ENCODE measurements around the gene PCOLCE2. TPM values are rescaled to one million over a fixed set of nuclear protein-coding genes. Genes with fewer than 3 reads are reported as not detected.

Gene PCOLCE2
- total RNA-seq, 6 experiments from 2014 or later: 0.74 to 17.3 (median 14.6) TPM

DNA sequence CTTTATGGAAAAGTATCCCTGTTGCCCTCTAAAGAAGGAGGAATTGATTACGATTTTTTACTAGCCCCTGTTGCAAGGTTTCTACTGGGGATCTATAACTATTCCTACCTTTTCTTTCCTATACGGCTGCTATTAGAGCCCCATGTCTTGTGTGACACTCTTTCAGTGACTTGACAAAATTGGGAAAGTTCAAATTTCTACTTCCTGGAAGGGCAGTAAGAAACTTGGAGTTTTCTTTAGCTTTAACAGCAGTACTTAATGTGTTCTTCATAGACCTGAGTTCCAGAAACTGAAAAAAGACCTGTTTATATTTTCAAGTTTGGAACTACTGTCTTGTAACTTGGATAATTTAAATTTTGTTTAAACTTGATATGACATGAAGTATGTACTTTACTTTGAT is 110.3 kb downstream of the PCOLCE2 start:
- no peak overlapping the region for H3K27ac Mint-ChIP-seq
- H3K9me3 Mint-ChIP-seq: no peaks in the 10 kb centered on the region
- peaks cover 13% of the 10 kb centered on the region for H3K4me1 Mint-ChIP-seq (ENCODE audit: low read depth)
- TF ChIP-seq, protein P1, sequence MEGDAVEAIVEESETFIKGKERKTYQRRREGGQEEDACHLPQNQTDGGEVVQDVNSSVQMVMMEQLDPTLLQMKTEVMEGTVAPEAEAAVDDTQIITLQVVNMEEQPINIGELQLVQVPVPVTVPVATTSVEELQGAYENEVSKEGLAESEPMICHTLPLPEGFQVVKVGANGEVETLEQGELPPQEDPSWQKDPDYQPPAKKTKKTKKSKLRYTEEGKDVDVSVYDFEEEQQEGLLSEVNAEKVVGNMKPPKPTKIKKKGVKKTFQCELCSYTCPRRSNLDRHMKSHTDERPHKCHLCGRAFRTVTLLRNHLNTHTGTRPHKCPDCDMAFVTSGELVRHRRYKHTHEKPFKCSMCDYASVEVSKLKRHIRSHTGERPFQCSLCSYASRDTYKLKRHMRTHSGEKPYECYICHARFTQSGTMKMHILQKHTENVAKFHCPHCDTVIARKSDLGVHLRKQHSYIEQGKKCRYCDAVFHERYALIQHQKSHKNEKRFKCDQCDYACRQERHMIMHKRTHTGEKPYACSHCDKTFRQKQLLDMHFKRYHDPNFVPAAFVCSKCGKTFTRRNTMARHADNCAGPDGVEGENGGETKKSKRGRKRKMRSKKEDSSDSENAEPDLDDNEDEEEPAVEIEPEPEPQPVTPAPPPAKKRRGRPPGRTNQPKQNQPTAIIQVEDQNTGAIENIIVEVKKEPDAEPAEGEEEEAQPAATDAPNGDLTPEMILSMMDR (IDR thresholded peaks at IDR 0.05): no peak
- peaks cover 5% of the 10 kb centered on the region for H3K36me3 Mint-ChIP-seq (ENCODE audit: low read depth)
- H3K4me3 Mint-ChIP-seq: no peak overlapping the region
- no peak for DNase-seq
- H3K27me3 Mint-ChIP-seq (ENCODE audit: insufficient read depth): no peaks in the 10 kb centered on the region

DNA sequence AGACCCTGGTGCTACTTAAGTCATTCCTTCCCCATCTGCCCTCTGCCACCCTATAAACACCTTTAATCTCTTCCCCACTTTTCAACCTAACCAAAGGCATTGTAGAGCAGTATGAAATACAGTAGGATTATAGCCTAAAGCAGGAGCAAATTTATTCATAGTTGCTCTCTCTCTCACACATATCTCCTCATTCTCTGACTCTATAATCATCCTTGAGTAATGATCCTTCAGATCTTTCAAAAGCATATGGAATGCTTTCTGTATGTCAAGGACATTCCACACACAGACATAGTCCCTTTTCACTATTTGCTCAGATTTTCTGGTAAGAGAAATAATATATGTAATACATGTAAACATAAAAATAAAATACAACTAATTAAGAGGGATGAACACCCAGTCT is 111.0 kb downstream of the PCOLCE2 start:
- Mint-ChIP-seq H3K4me1 (ENCODE audit: low read depth) (peaks cover 13% of the 10 kb centered on the region), H3K27ac (0 out of 2 replicates have a peak overlapping the region, but pooled peaks have one; percentile 2), H3K36me3 (ENCODE audit: low read depth) (peaks cover 5% of the 10 kb centered on the region), H3K4me3 (no peak overlapping the region), H3K9me3 (no peaks in the 10 kb centered on the region), H3K27me3 (ENCODE audit: insufficient read depth) (no peaks in the 10 kb centered on the region)
- DNase-seq: no peak
- TF ChIP-seq, protein P1 (IDR thresholded peaks at IDR 0.05): no peak

- Mint-ChIP-seq H3K27ac (no peak overlapping the region), H3K9me3 (no peaks in the 10 kb centered on the region; the same call in 1 of the 2 replicates), H3K36me3 (ENCODE audit: low read depth) (peaks cover 25% of the 10 kb centered on the region), H3K4me3 (no peak overlapping the region), H3K4me1 (ENCODE audit: low read depth) (no peaks in the 10 kb centered on the region), H3K27me3 (ENCODE audit: insufficient read depth) (no peaks in the 10 kb centered on the region)
- TF ChIP-seq, protein P1 (IDR thresholded peaks at IDR 0.05): no peak
- DNase-seq: no peak
These were observed 120.5 kb downstream of the PCOLCE2 start for GRCh38 chr3:142768338-142768737.

Other genes starting within 250 kb of the PCOLCE2 start
- gene TRPC1, start 165.0 kb downstream of the PCOLCE2 start, total RNA-seq (2021; fragmentation: NEBNext Ultra II Directional; extraction: Animal tissue kit (Norgen Biotek cat#: 25700)): 10 to 100 TPM in 4 of 6 experiments, 1 to 10 TPM in 2; 8.9 to 14.6 (median 11.1) TPM
- gene PAQR9, start 74.6 kb upstream of the PCOLCE2 start, total RNA-seq (2021; fragmentation: NEBNext Ultra II Directional; extraction: Animal tissue kit (Norgen Biotek cat#: 25700)): under 1 TPM in 4 of 6 experiments, not detected in 2; 0.11 to 0.30 (median 0.17) TPM
- gene U2SURP, start 112.5 kb upstream of the PCOLCE2 start, total RNA-seq (2021; fragmentation: NEBNext Ultra II Directional; extraction: Animal tissue kit (Norgen Biotek cat#: 25700)): 10 to 100 TPM; 55.3 to 71.4 (median 67.1) TPM
- 1 to 10 TPM; 2.6 to 4.3 (median 3.8) TPM for gene CHST2, start 230.7 kb upstream of the PCOLCE2 start, total RNA-seq (2021; fragmentation: NEBNext Ultra II Directional; extraction: Animal tissue kit (Norgen Biotek cat#: 25700))

All from HFFc6 (cell line).